ENCODE results near the gene RBM15B.

Gene RBM15B

GRCh38 chr3:51392355-51393133 is 1.5 kb downstream of the RBM15B start:
- no peak for DNase-seq

DNA sequence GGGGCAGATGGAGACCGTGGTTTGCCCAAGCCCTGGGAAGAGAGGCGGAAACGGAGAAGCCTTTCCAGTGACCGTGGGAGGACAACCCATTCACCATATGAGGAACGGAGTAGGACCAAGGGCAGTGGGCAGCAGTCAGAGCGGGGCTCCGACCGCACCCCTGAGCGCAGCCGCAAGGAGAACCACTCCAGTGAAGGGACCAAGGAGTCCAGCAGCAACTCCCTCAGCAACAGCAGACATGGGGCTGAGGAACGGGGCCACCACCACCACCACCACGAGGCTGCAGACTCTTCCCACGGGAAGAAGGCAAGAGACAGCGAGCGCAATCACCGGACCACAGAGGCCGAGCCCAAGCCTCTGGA is 2.0 kb downstream of the RBM15B start:
- no peak for DNase-seq

DNA sequence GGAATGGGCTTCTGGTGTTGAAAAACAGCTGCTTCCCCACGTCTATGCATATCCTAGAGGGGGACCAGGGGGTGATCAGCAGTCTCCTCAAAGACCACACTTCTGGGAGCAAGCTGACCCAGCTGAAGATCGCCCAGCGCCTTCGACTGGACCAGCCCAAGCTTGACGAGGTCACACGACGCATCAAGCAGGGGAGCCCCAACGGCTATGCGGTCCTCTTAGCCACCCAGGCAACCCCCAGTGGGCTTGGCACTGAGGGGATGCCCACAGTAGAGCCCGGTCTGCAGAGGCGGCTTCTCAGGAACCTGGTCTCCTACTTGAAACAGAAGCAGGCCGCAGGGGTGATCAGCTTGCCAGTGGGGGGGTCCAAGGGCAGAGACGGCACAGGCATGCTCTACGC is 2.5 kb downstream of the RBM15B start:
- DNase-seq = no peak

DNA sequence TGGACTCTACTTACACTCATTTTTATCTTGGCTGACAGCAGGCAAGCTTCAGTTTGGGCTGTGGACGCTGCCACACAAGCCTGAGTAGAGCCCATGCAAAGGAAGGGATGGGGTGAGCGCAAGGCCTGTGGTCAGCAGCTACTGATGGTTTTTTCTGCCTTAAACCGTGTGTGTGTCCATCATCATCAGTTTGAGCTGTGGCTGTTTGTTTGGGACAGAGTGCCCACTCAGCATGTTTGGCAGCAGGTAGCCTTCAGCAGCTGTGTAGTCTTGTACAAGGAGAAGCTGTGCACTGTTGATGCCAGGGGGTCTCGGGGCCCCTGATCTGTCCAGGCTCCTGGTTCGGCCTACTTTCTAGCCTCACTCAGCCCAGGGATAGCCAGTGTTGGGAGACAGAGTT is 3.5 kb downstream of the RBM15B start:
- no peak for DNase-seq

DNA sequence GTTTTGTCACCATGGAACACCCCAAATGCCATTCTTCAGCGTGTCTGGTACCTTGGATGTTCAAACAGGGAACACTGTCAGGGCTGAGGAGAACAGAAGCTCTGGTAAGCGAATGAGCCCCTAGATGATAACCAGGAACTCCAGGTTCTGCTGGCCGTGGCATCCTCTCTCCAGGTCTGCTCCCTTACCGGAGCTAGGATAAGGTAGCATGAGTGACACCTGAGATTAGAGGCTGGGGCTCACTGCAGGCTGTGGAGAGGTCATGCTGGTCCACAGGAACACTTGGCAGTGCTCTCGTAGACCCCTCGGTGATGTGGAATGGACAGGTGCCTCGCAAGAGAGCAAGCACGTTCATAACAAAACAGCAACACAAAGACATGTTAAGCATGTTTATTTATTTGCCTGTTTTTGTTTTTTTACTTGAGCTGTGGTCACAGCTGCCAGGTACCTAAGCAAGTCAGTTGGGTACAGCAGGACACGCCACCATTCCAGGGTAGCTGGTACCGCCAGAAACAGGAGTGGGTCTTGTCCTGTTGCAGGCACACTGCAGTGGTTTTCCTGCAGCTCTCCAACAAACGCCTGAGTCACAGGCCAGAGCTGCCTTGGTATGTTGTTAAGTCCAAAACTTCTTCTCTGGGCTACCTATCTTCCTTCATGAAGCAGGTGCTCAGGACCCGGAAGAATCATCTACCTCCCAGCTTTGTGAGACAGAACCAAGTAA is 4.6 kb downstream of the RBM15B start:
- DNase-seq = no peak

DNA sequence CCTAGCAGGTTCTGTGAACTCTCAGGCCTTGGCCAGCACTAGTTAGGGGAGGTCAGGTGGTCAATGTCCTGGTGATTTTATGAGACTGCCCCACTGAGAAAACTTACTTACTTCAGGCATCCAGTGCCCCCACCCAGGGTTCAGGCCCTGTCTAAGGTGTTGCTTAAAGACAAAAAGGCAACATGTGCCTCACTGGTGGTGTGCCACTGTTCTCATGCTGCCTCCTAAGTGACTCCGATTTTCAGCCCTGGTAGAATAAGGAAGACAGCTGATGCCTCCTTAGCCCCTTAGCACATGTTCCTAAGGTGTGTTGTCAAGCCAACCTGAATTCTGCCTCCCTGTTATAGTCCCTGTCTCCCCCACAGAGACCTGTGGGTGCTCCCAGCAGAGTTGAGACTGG is 5.3 kb downstream of the RBM15B start:
- DNase-seq = no peak

DNA sequence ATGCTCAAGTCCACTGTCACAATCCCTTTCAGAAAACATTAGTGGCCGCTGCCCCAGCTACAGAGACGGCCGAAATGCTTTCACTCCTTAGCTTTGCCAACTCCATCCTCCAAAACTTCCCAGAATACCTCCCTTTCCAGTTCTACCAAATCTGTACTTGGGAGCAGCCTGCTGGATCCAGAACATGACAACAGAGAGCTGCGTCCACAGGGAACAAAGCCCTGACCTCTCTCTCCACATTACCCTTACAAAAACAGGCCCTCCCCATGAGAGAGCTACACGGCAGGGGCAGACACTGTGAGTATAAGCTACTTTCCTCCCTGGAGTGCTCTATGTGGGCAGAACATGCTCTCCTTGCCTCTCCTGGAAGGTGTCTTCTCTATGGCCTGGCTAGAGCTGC is 6.3 kb downstream of the RBM15B start:
- no peak for DNase-seq

- DNase-seq = no peak
Observed at GRCh38 chr3:51398595-51399310, 7.7 kb downstream of the RBM15B start.

DNA sequence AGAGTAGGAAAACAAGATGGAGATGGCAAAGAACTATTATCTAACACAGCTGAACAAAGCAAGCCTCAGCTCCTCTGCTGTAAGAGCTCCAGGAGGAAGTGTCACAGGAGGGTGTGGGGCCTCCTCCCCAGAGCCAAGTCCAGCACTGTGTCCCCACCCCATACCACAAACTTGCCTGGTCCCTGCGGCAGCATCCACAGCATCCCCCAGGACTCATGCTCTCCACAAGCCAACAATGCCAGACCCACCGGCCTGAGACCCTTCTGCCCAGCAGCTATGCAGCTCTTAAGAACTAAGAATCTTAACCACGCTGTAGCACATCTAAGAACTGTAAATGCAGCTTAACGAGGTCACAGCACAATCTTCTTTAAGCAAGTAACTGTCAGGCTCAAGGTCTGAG is 9.1 kb downstream of the RBM15B start:
- DNase-seq = no peak

- DNase-seq = no peak
Observed at GRCh38 chr3:51401735-51402134, 10.7 kb downstream of the RBM15B start.

GRCh38 chr3:51403675-51404074 is 12.6 kb downstream of the RBM15B start:
- DNase-seq = no peak

DNA sequence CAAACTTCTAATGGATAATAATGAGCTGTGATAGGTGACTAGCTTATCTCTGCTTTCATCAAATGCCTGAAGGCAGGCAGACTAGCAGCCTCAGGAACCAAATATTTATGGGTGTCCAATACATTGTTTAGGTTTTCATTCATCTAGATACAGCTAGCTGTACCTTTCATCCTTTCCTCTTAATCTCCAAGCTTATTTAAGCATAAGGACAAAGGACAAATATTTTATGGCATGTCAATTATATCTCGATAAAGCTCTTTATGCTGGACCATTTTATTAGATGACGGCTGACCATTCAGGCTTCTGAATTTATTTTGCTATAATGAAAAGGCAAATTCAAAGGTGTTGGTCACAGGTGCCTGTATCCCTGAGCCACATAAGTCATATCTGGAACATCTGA is 16.9 kb downstream of the RBM15B start:
- no peak for DNase-seq

DNA sequence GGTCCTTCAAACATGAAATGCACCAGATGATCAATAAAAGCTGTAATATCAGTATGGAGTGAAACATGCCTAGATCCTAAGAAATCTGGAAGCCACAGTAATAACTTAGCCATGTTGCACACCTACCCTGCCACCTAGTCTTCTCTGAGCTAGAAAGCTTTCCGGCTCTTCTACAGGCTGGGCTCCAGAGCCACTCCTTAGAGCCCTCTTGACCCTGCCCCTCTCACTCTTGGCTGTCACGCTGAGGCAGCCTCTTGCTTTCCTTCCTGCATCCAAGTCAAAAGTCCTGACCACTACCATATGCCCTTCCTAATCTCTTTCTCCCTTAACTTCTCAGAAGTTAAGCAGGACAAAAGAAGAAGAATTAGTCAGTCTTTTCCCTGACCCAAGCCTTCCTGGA is 17.7 kb downstream of the RBM15B start:
- DNase-seq = no peak

DNA sequence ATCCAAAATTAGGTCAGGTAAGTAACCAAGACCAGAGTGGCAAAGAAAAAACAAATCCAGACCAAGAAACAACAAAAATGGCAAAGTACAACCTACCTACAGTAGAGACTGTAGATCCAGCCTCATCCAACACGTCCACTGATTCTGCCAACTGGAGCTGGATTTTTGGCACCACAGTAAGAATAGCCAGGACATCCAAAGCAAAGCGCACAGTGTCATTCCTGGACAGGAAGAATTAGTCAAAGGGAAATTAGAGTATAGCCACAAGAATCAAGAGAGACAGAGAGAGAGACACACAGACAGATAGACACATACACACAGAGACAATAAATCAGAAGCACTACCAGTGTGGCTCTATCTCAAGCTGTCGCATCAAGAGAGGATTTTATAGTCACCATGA is 31.1 kb downstream of the RBM15B start:
- no peak for DNase-seq

GRCh38 chr3:51426921-51427320 is 35.8 kb downstream of the RBM15B start:
- DNase-seq = no peak

GRCh38 chr3:51429138-51429537 is 38.1 kb downstream of the RBM15B start:
- no peak for DNase-seq

- DNase-seq = no peak
Observed at GRCh38 chr3:51434110-51434509, 43.0 kb downstream of the RBM15B start.

DNA sequence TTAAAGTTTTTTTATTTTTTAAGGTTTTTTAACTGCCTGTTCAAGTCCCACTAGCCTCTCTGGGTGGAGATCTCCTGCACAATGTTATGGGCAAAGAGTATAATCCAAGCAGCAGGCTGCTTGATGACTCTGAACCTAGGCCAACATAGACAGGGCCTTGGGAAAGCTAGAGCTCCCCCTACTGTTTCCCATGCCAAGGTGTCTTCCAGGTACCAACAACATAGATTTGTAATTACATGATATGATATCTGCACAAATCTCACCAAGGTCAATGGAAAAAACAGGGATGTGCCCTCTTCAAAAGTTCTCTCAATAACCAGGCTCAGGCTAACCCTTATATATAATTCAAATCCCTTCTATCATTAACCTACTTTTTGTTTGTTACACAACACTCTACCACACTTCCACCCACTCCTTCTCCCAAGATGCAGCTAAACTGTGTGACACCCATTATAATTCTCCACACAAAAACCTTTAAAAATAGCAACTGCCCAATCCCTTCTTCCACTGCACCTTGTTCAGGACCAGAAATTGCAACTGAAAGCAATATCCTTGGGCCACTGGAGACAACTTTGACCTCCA is 43.8 kb downstream of the RBM15B start:
- DNase-seq = peak; percentile 38

- DNase-seq = no peak
Observed at GRCh38 chr3:51436998-51437639, 46.0 kb downstream of the RBM15B start.

DNA sequence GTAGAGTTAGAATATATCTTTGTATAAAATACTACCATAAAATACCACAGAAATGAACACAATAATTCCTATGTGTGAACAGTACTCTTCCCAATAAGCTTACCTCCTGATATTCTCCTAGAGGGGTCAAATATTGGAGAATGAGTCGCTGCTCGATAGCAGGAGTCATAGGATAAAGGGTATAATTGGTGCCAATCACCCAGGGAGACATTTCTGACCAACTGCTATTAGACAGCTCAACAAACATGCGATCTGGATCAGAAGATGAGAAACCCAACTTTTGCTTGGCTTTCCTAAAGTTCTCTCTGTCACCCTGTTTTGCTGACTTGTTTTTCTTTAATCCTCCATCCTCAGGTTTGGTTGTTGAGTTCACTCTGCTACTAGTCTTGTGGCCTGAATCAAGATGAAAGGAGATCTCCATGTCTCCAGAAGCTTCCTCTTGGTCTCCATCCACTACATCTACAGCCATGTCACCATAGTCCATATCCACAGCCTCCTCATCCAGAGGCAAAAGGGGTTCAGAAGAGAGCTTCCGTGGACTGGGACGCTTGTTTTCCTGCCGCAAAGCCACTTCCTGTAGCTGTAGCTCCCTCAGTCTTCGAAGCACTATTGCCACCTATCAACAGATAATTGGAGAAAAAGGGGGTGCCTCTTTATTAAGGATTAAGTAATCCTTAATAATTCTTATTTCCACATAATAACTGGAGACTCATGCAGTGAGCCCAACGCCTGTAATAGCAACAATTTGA is 50.4 kb downstream of the RBM15B start:
- DNase-seq = no peak

DNA sequence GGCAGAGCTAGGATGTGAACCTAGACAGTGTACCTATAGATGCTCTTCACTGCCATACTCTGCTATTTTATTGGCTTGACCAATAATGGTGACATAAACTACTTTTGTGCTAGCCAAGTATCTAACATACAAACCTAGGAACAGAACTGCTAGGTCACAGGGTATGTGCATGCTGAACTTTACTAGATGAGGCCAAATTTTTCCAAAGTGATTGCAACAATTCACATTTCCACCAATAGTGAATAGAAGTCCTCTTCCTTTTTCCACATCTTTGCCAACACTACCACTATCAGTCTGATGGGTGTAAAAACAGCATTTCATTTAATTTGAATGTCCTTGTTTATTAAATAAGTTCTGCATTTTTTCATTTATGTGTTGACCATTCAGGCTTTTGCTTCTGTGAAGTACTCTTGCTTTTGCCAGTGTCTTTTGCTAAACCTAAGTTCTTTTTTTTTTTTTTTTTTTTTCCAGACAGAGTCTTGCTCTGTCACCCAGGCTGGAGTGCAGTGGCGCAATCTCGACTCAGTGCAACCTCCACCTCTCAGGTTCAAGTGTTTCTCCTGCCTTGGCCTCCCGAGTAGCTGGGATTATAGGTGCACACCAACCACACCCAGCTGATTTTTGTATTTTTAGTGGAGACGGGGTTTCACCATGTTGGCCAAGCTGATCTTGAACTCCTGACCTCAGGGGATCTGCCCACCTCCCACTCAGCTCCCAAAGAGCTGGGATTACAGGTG is 54.6 kb downstream of the RBM15B start:
- no peak for DNase-seq

Data from fibroblast of upper back skin (primary cell).